ENCODE results near the gene DNAH14. TPM values are rescaled to one million over a fixed set of nuclear protein-coding genes. Genes with fewer than 3 reads are reported as not detected.

Gene DNAH14
- total RNA-seq, 4 donors from 2014 or later, result 9.5 to 32.4 (median 14.8) TPM

GRCh38 chr1:225424562-225425200, 495.2 kb downstream of the DNAH14 start:
- TF ChIP-seq, protein P1, sequence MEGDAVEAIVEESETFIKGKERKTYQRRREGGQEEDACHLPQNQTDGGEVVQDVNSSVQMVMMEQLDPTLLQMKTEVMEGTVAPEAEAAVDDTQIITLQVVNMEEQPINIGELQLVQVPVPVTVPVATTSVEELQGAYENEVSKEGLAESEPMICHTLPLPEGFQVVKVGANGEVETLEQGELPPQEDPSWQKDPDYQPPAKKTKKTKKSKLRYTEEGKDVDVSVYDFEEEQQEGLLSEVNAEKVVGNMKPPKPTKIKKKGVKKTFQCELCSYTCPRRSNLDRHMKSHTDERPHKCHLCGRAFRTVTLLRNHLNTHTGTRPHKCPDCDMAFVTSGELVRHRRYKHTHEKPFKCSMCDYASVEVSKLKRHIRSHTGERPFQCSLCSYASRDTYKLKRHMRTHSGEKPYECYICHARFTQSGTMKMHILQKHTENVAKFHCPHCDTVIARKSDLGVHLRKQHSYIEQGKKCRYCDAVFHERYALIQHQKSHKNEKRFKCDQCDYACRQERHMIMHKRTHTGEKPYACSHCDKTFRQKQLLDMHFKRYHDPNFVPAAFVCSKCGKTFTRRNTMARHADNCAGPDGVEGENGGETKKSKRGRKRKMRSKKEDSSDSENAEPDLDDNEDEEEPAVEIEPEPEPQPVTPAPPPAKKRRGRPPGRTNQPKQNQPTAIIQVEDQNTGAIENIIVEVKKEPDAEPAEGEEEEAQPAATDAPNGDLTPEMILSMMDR (IDR thresholded peaks at IDR 0.05), result no peak
- no peak for TF ChIP-seq EP300 (IDR thresholded peaks at IDR 0.05)
- no peak for TF ChIP-seq POLR2A (IDR thresholded peaks at IDR 0.05)
- TF ChIP-seq POLR2AphosphoS5 (IDR thresholded peaks at IDR 0.05), result no peak
- Histone ChIP-seq H3K4me3 (peak overlapping the region; percentile 5 to 90), H3K9me3 (no peaks in the 10 kb centered on the region), H3K27me3 (no peaks in the 10 kb centered on the region), H3K4me1 (peaks cover 10 to 80% (median 29%) of the 10 kb centered on the region in 3 donors), H3K27ac (peak overlapping the region; percentile 51 to 99 (median 98)), H3K36me3 (peaks cover 0 to 24% of the 10 kb centered on the region in 2 donors)
- WGBS, 2 donors (ENCODE audit: low coverage in 1 of 2), result 60 to 76% methylated on average over 4 to 5 of the region's 6 CpGs
- ATAC-seq, result no peak

- TF ChIP-seq POLR2AphosphoS5 (IDR thresholded peaks at IDR 0.05) (peak; percentile 60), POLR2A (IDR thresholded peaks at IDR 0.05) (no peak), EP300 (IDR thresholded peaks at IDR 0.05) (no peak)
- TF ChIP-seq, protein P1 (IDR thresholded peaks at IDR 0.05), result no peak
- 25 to 26% methylated on average over 4 to 5 of the region's 5 CpGs for WGBS, 2 donors (ENCODE audit: low coverage in 1 of 2)
- peak overlapping the region; percentile 90 to 99 for H3K4me3 ChIP-seq
- peak overlapping the region; percentile 96 to 99 (median 98) for H3K27ac ChIP-seq
- ATAC-seq, result no peak
- H3K9me3 ChIP-seq, result no peaks in the 10 kb centered on the region
- H3K4me1 ChIP-seq, result peaks cover 10 to 78% (median 29%) of the 10 kb centered on the region in 3 donors
- H3K36me3 ChIP-seq, result peaks cover 0 to 18% of the 10 kb centered on the region in 2 donors
- H3K27me3 ChIP-seq, result no peaks in the 10 kb centered on the region
Measured at GRCh38 chr1:225425201-225425786, 495.8 kb downstream of the DNAH14 start.

DNA sequence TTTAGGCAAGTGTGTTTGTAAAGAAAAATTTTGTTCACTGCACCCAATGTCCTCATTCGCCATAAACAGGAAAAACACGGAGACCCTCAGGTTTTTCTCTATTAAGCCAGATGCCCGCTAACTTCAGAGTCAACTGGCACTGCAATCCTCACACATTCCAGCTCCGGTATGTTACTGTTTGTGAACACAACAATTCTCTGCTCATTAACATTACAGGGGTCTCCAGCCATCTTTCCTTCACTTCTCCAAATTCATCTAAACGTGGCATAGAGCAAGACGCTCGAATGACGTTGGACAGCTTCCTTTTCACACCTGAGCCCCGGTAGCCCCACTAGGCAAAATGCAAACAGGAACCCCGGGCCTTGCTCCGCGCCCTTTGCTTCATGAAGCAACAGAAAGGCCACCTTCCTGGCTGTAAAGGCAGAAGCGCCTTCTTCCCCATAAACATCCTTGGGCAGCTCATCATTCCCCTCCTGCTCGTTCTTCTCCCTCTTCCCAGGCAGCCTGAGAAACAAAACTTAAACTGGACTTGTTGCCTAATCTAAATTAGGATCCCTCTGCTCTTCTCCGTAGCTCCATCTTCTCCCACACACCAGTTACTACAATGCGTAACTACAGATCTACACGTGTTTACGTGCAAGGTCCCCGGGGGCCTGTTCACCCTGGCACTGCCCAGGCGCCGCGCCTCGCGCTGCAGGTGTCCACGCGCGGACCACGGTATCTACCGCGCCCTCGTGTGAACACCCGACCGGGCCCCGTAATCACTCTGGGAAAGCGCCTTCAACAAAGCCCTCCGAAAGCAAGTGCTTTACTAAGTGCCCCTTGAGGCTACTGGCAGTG, 497.1 kb downstream of the DNAH14 start:
- H3K9me3 ChIP-seq, result no peaks in the 10 kb centered on the region
- peak overlapping the region; percentile 96 to 99 (median 98) for H3K27ac ChIP-seq
- TF ChIP-seq, protein P1 (IDR thresholded peaks at IDR 0.05), result no peak
- TF ChIP-seq POLR2AphosphoS5 (IDR thresholded peaks at IDR 0.05), result peak; percentile 25
- no peak for TF ChIP-seq POLR2A (IDR thresholded peaks at IDR 0.05)
- TF ChIP-seq EP300 (IDR thresholded peaks at IDR 0.05), result no peak
- H3K27me3 ChIP-seq, result no peaks in the 10 kb centered on the region
- peak overlapping the region; percentile 90 to 99 for H3K4me3 ChIP-seq
- H3K4me1 ChIP-seq, result peaks cover 10 to 65% (median 29%) of the 10 kb centered on the region in 3 donors
- no peak for ATAC-seq
- 7 to 9% methylated on average over 14 to 19 of the region's 36 CpGs for WGBS, 2 donors (ENCODE audit: low coverage in 1 of 2)
- H3K36me3 ChIP-seq, result peaks cover 0 to 6% of the 10 kb centered on the region in 2 donors

DNA sequence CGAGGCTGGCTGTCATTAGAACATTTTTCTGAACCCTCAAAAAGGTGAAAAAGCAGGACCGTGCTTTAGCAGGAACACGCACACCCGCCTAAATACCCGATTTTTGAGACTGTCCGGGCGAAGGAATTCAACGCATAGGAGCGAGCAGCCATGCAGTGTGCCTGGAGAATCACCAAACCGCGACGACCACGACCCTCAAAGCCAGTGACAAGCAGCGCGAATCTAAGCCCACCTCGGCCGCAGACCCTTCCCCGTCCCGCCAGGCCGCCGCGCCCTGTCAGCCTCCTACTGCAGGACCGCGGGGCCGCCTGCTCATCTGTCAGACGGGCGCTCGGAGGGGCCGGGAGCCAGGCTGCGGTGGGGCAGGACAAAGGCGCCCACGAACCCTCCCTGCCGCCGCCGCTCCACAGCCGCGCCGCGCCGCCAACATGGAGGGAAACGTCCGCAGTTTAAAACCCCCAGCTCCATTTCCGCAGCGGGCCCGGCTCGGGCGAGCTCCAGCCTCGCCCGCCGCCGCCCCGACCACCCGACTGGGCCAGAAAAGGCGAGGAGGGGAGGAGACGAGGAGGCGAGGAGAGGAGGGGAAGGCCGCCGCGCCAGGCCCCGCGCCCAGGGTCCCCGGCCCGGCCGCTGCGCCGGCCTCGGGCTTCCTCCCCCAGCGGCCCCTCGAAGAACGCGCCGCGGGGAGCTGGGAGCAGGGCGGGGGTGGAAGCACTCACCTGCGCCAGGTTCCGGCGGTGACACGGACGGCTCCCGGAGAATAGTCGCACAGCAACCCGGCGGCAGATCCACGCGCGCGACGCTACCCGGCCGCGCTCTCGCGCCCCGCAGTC, 498.0 kb downstream of the DNAH14 start, which contains the start of gene LBR:
Gene LBR, minus strand, starts transcription at position 804 of the 833 bp plus-strand sequence. CDS start 3,963 bp downstream, outside the sequence.
- no peaks in the 10 kb centered on the region for H3K36me3 ChIP-seq
- H3K4me1 ChIP-seq, result peaks cover 10 to 56% (median 25%) of the 10 kb centered on the region in 3 donors
- peak within 1 kb of the TSS; percentile 96 to 99 (median 98) for H3K27ac ChIP-seq
- H3K27me3 ChIP-seq, result no peaks in the 10 kb centered on the region
- 0% methylated on average over 4 to 7 of the region's 94 CpGs for WGBS, 2 donors (ENCODE audit: low coverage in 1 of 2)
- no peaks in the 10 kb centered on the region for H3K9me3 ChIP-seq
- TF ChIP-seq, protein P1 (IDR thresholded peaks at IDR 0.05), result no peak
- TF ChIP-seq POLR2AphosphoS5 (IDR thresholded peaks at IDR 0.05), result peak; percentile 74
- peak; percentile 88 to 89 for TF ChIP-seq POLR2A (IDR thresholded peaks at IDR 0.05)
- TF ChIP-seq EP300 (IDR thresholded peaks at IDR 0.05), result no peak
- peak; percentile 51 for ATAC-seq
- H3K4me3 ChIP-seq, result peak within 1 kb of the TSS; percentile 90 to 99
